Mucosa of descending colon (tissue), 3 donors: ENCODE measurements around the gene KRABD2.

ENCODE experiments used
- ATAC-seq: fragments of 200-7000 bp; cut with Tn5 transposase; one replicate; pipeline ENCODE4 v1.9.1; 2020; ENCODE audit warnings: mild to moderate bottlenecking, moderate library complexity
- DNase-seq, 3 donors: peaks; one replicate each; pipeline ENCODE4 v3.0.0-alpha.2; 2020
- H3K36me3 ChIP-seq: fragments of 200-600 bp; one replicate; pipeline ENCODE4 v1.8.0; 2021; ENCODE audit warnings: low read depth, mild to moderate bottlenecking
- H3K4me1 ChIP-seq: fragments of 200-600 bp; one replicate; pipeline ENCODE4 v1.8.0; 2021; ENCODE audit warnings: low read depth, mild to moderate bottlenecking
- H3K4me3 ChIP-seq: fragments of 200-600 bp; one replicate; pipeline ENCODE4 v1.8.0; 2021; ENCODE audit warnings: mild to moderate bottlenecking
- H3K9me3 ChIP-seq: fragments of 200-600 bp; one replicate; pipeline ENCODE4 v1.8.0; 2021; ENCODE audit warnings: mild to moderate bottlenecking
- CTCF ChIP-seq: fragments of 200-600 bp; IDR thresholded peaks from one replicate; pipeline ENCODE4 v1.8.0; 2022; ENCODE audit warnings: antibody characterized with exemption, mild to moderate bottlenecking
- intact Hi-C, 2 donors: fragments of 100-400 bp; cut with DNase I in 1 of 2; cut with micrococcal nuclease in 1 of 2; formaldehyde crosslinking; loops; one replicate each; pipeline versions ENCODE4 v1.11.0 to v1.11.1; 2022; cut with DNase I, micrococcal nuclease
- donor health status: DM: no; HTN: no; CAD: no; lungs with moderate emphysema.
- donor health status: DM: no; HTN: no; CAD: no.
- donor health status: DM: no; HTN: yes; CAD: no.

The KRABD2 gene

DNA sequence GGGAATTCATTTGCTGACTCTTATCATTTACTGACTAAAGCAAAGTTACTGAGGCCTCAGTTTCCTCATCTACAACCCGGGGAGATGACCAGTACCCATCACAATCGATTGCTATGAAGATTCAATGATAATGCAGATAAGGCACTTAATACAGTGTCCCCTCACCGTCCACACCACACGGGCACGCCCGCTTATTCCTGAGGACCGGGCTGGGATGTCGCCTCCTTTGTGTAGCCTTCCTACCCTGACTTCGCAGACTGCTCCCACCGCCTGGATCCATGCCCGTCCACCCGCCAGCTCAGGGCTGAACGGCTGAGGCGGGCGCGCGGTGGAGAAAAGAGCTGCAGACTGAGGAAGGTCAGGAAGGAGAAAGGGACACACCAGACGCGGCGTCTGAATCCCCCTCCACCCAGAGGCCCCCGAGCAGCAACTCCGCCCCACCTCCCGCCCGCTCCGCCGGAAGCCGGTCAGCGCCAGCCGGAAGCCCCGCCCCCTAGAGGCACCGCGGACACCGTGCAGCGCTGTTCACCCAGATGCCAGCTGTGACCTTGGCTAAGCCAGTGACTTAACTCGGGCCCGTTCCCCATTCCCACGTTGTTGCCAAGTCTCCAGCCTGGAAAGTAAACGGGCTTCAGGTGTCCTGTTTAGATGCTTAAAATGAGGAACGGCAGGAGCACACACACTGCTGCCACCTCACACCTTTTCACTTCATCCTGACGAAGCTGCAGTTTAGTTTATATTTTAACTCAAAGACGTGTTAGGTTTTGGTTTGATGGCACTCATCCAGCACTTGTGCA lies at the start of gene KRABD2:
TSS of gene KRABD2 (minus strand) at position 434 of the 797 bp plus-strand sequence.
- Histone ChIP-seq H3K4me1 (peaks cover 35% of the 10 kb centered on the region), H3K9me3 (no peaks in the 10 kb centered on the region), H3K36me3 (peaks cover 11% of the 10 kb centered on the region), H3K4me3 (peak within 1 kb of the TSS; percentile 40)
- peak; percentile 91 to 94 (median 94) for DNase-seq
- ATAC-seq, result peak; percentile 99
- TF ChIP-seq CTCF, result peak; percentile 52
- intact Hi-C loops, result no loop called here

GRCh38 chr17:8421571-8421970 lies 45.1 kb upstream of the KRABD2 start:
- Histone ChIP-seq H3K4me1 (peaks cover 9% of the 10 kb centered on the region), H3K4me3 (no peak overlapping the region), H3K36me3 (no peaks in the 10 kb centered on the region), H3K9me3 (no peaks in the 10 kb centered on the region)
- ATAC-seq, result no peak
- no peak for DNase-seq
- no peak for TF ChIP-seq CTCF
- intact Hi-C loops, result no loop called here

DNA sequence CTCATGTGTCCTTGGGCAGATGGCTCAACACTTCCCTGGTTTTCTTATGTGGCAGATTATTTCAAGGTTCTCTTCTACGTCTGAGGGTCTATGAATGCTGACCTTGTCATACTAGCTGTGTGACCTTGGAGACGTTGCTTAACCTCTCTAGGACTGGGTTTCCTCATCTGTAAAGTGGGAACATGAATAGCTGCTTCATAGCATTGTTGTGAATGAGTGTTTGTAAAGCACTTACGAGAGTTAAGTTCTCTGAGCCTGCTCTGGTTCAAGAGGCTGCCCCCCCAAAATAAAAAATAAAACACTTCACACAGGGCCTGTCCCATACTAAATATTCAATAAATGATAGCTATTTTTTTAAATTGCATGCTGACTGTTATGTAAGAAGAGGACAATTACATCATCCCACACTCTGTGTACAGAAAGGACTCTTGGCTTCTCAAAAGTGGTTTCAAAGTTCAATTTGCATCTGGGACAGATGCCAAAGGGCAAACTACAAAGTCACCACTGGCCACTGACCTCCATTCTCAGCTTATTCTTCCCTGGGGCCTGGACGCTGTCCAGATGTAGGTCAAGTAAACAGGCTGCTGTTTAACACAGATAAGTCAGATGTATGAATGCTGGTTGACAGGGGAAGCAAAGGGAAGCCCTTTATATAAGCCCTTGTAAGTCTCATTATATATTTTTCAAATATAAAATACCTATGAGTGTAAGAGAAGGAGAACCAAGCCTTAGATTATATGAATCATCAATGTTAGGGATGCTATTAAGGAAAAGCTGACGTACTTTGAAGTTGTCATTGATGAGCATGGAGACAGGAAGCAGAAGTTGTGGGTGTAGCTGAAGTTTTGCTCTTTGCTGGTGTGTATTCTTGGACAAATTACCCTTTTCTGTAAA lies 43.8 kb upstream of the KRABD2 start:
- TF ChIP-seq CTCF, result no peak
- intact Hi-C loops, result no loop called here
- peak; percentile 97 for ATAC-seq
- H3K9me3 ChIP-seq, result no peaks in the 10 kb centered on the region
- peak in 2 of 3 donors; percentile 45 to 82 for DNase-seq
- no peak overlapping the region for H3K4me3 ChIP-seq
- H3K36me3 ChIP-seq, result no peaks in the 10 kb centered on the region
- H3K4me1 ChIP-seq, result peaks cover 8% of the 10 kb centered on the region

DNA sequence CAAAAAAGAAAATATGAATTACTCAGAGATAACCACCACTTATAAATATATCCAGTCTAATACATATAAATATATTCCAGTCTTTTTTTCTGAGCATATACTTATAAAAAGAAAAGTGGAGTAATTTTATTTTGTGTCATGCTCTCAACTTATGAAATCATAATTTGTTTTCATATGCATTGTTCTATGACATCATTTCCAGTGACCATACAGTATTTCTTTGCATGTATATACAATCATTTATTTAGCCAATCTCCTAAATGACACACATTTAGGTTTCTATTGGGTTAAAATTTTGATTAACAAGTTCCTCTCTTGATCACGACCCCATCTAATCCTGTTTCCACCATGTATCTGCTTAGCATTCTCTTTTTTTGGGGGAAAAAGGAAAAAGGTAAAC lies 42.8 kb upstream of the KRABD2 start:
- ATAC-seq, result no peak
- TF ChIP-seq CTCF, result no peak
- Histone ChIP-seq H3K36me3 (no peaks in the 10 kb centered on the region), H3K4me1 (peaks cover 8% of the 10 kb centered on the region), H3K4me3 (no peak overlapping the region), H3K9me3 (no peaks in the 10 kb centered on the region)
- intact Hi-C loops, result loop anchor here in 1 of 2 donors (10.0 kb wide), 1 partner anchor 325 kb away; the partner anchor contains the start of gene CCDC42
- no peak for DNase-seq

- H3K36me3 ChIP-seq, result no peaks in the 10 kb centered on the region
- ATAC-seq (no peak), DNase-seq (no peak)
- no peaks in the 10 kb centered on the region for H3K9me3 ChIP-seq
- intact Hi-C loops, result loop anchor here in 1 of 2 donors (10.0 kb wide), 1 partner anchor 326 kb away; the partner anchor contains the start of gene CCDC42
- no peak overlapping the region for H3K4me3 ChIP-seq
- no peak for TF ChIP-seq CTCF
- peaks cover 8% of the 10 kb centered on the region for H3K4me1 ChIP-seq
Observed at GRCh38 chr17:8418471-8418870, 42.0 kb upstream of the KRABD2 start.
